G401.6 (cell line): ENCODE results near the gene SCN10A.

Experiments
- FAIRE-seq: peaks from 2 replicates; lab custom pipeline; 2012; peaks lifted over from hg19 to GRCh38; lab: Jason Lieb, UNC

Gene SCN10A

DNA sequence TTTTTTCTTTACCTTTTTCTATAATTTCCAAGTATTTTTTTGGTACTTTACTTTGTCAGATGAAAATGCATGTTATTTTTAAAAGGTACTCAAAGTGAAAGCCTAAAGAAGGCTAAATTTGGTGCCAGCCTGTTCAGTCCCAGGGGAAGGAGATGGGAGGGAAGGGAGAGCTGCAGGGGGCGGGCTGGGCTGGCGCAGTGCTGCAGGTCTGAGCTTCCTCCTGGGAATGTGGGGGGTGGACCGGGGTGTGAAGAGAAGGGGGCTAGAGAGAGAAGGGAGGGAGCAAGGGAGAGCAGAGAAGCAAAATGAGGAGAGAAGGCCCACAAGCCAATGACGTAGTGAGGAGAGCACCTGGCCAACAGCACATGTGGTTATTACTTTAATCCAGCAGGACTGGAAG, 95.6 kb downstream of the SCN10A start:
- no peak for FAIRE-seq

DNA sequence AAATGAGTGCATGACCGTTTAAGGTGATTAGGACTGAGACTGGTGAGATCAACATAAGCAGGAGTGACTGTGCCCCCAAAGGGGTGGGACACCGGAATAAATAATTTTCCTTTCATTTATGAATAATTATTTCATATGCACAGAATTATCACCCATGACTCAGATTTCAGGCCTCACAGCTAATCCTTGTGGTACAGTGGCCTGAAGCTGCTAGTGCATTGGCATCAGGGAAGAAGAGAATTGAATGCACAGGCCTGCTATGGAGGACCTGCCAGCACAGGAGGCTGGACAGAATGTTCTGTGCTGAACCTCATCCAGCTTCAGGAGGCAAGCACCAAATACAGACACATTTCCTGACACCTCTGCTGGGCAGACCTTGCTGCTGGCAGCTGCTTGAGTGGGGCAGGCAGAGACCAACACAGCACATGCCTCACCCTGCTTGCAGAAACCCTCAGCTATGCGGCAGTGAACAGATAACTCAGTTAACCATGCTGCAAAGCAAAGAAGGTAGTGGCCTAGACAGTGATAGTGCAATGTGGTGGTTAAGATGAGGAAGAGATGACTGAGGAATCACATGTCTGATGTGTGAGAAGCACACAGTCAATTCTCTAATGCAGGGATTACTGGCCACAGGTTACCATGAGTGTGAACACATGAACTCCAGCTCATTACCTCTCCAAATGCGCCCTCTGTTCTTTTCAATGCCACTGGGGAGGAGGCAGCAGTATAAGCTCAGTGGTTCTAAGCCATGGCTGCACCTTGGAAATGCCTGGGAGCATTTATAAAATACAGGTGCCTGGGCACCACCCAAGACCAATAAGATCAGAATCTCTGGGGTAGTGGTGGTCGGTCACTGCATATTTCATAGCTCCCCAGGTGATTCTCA, 98.4 kb downstream of the SCN10A start:
- FAIRE-seq: no peak

DNA sequence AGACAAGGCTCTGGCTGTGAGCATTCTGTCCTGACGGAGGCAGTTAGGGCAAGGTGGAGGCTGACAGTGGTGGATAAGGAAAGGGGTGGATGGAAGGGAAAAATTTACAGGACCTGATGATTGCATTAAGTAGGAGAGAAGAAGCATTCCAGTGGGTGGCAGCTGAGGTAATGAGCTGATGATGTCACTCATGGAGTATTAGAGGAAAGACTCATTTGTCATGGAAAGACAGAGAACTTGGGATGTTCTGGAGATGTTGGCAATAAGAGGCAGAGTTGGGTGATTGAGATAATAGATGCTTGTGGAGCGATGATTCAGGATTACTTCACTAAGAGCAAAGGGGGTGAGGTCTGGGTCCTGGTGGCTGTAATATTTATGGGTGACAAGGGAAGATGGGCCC, 102.9 kb downstream of the SCN10A start:
- FAIRE-seq: no peak

DNA sequence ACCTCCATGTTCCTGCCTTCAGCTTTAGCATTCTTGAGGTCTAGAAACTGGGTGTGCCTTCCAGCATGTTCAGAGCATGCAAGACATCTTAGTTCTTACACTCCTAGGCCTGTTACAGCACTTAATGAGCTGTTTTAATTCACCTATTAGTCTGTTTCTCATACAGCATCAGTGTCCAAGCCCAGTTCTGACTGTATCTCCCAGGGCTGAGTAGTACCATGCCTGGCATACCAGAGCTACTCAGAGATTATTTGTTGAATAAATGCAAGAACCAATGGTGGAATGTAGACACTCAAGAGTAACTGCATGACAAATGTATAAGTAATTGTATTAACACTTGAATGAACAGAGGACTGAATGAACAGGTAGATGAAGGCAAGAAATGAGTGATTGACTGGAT, 104.7 kb downstream of the SCN10A start:
- no peak for FAIRE-seq

DNA sequence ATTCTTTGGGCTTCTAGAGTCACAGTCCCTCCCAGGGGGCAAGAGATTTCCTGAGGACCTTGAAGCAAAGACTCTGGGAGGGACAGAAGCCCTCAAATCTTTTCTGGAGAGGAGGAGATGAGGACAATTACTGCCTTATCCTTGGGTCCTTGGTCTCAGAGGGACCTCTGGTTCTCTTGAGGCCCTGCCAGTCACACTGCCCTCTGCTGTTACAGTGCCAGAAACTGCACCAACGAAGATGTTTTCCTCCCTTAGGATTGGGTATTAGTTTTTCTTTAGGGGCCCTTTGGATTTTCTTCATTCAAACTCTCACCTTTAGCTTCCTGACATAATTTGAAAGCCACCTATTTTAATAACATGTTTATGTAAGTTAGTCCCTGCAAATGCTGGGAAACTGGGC, 108.3 kb downstream of the SCN10A start:
- no peak for FAIRE-seq

DNA sequence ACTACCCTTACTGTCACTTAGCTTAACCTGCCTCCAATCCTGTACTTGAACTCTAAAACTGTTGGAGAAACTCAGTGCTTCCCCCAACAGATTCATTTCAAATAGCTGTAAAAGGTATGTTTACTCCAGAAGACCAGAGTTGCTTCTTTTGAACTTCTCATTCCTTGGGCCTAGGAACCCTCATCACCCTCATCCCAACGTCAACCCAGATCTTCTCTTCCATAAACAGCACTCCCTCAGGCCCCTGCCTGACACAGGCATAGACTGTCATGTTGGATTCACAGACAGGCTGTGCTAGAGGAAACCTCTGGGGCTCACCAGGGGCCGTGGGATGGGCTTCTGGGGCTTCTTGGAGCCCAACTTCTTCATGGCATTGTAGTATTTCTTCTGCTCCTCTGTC, 109.1 kb downstream of the SCN10A start:
- no peak for FAIRE-seq

DNA sequence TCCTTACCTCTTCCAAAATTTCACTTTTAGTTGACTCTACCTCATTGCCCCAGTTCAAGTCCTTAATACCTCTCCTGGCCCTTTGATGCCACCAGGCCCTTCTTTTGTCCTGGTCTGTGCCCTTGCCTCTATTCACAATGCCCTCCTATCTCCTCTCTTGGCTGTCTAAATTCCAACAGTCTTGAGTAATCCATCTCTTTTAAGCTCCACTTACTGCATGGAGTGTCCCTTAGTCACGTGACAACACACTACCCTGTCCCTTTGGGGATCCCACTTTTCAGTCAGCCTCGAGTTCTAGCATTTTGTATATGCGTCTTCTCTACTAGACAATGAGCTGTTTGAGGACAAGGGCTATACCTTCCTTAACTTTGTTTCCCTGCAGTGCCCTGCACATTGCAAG, 113.8 kb downstream of the SCN10A start:
- FAIRE-seq: no peak

DNA sequence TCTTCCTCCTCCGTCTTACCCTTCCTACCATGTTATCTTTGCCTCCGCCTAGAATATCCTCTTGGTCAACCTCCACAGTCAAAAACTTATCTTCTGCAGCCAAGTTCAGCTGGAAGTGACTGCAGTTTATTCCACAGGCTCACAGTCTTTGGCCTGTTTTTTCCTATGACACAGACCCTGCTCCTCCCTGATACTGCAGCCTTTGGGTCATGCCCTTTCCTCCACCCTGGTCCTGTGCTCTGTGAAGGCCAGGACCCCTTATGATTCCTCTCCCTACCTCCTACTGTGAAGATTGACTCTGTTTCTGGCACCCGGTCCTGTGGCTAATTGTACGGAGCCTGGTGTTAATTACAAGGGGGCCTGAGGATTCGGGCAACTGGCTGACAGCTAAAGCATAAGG, 117.3 kb downstream of the SCN10A start:
- FAIRE-seq: no peak

DNA sequence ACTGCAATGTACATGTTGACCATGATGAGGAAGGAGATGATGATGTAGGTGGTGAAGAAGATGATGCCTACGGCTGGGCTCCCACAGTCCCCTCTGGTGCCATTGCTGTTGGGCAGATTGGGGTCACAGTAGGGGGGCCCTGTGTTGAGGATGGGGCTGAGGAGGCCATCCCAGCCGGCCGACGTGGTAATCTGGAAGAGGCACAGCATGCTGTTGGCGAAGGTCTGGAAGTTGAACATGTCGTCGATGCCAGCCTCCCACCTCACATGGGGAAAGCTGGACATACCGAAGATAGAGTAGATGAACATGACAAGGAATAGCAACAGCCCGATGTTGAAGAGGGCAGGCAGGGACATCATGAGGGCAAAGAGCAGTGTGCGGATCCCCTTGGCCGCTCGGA, 118.0 kb downstream of the SCN10A start:
- no peak for FAIRE-seq

DNA sequence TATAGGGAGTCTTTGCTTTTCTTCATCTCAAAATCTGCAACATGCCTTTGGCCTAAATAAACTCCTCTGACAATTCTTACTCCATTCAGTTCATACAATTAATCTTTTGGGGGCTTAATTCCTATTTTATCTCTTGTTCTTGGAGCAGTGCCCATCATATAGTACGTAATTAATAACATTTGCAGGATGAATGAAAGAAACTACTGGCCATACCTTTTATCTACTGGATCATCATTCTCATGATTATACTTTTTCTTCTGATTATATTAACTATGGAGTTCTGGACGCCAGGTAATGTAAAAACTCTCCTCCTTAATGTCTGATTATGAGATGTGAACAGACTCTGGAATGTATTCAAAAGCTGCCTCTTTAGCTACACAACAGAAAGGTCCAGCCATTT, 120.0 kb downstream of the SCN10A start:
- no peak for FAIRE-seq

DNA sequence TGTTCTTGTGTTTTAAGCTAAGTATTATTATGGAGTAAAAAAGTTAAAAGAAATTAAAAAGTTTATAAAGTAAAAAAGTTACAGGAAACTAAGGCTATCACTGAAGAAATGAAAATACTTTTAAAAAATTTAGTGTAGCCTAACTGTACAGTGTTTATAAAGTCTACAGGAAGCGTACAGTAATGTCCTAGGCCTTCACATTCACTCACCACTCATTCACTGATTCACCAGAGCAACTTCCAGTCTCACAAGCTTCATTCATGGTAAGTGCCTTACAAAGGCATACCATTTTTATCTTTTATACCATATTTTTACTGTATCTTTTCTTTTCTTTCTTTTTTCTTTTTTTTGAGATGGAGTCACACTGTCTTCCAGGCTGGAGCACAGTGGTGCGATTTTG, 125.8 kb downstream of the SCN10A start:
- FAIRE-seq: no peak

DNA sequence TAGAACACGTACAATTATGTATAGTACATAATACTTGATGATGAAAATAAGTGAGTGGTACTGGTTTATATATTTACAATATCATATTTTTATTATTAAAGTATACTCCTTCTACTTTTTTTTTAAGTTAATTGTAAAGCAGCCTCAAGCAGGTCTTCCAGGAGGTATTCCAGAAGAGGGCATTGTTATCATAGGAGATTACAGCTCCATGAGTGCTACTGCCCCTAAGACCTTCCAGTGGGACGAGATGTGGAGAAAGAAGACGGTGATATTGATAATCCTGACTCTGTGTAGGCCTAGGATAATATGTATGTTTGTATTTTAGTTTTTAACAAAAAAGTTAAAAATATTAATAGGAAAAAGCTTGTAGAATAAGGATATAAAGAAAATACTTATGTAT, 126.2 kb downstream of the SCN10A start:
- no peak for FAIRE-seq

DNA sequence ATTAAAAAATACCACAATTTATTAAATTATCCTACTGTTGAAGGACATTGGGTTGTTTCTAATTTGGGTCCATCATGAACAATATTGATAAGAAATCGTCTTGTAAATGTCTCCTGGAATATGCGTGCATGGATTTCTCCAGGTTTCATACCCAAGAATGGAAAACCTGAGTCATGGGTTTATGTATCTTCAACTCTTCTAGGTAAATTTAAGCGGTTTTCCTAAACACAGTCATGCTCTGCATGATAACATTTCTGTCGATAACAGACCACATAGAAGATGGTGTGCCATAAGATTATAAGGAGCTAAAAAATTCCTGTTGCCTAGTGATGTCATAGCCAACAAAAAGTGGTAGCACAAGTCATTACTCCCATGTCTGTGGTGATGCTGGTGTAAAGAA, 126.7 kb downstream of the SCN10A start:
- no peak for FAIRE-seq

DNA sequence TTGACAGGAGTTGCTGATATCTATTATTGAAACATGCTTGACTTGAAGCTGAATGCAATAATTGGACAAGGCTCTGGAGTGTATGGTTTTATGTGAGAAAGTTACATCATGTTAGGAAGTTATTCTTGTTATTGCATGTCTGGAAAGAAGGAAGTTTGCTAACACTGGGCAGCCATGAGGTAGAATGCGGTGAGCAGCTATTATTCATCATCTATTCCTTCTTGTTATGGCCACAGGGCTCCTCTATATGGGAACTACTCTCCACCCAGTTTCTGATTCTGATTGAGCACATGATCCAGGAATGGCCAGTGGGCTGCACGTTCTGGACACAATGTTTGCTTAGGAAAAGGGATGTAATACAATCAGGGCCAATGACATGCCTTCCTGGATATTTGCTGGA, 128.7 kb downstream of the SCN10A start:
- no peak for FAIRE-seq

DNA sequence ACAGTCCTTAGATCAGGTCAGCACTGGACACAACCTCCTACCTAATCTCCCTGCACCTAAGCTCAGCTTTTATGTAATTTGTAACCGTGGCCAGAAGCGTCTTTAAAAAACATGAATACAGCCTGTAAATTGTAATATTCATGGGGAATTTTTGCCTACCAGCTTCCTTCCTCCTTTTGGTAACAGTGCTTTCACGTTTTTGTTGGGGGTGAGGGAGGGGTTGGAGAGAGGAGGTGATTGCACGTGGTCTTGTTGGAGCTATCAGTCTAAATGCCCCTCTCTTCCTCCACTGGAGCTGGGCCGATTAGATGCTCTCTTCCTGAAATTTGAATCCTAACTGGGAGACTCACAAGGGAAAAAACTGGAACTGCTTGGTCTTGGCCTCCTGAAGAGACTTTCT, 131.5 kb downstream of the SCN10A start:
- FAIRE-seq: no peak

DNA sequence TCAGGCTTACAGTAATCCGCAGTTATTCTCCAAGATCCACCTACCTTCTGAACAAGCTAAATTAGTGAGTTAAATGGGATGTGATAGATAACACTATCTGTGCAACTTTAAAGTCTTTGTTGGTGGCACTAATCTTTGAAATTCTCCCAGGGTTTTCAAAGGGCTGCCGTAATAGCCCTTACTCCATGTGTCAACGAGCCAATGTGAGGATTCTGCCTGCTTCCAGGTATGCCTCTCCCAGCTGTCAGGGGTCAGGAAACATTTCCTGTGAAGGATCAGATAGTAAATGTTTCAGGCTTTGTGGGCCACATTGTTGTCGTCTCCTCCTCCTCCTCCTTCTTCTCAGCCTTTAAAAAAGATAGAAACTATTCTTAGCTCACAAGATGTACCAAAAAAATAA, 146.3 kb downstream of the SCN10A start:
- FAIRE-seq: no peak

DNA sequence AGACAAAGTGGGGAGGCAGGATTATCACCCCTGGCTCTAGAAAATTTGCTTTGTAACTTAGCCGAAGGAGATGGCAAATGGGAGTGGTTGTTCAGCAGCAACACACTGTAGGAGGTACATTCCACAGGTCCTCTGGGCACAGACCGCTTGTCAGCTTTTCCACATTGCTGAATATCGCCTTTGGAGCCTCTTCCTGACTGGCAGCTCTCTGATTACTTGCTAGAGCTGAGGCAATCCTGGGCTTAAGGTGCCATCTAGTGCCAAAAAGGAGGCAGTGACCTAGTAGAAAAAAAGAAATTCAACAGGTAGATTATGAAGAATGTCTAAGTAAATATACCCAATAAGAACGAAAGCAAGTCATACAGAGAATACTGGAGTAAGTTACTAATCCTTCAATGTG, 153.5 kb downstream of the SCN10A start:
- no peak for FAIRE-seq

DNA sequence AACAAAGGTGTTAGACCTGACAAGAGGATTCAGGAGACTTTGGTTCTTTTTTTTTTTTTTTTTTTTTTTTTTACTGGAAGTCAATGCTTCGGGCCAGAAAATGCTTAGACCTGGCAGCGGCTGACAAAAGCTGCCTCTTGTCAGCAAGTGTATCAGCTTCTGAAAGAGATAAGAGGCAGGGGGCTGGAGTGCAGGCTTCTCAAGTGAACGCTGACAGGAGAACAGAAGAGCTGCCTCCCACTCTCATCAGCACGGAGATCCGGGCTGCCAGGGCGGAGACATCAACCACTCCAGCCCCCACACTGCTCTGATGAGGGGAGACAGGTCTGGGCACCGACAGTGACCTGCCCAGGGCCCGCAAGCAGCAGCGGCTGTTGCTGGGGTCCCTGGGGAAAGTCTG, 157.2 kb downstream of the SCN10A start:
- FAIRE-seq: no peak

DNA sequence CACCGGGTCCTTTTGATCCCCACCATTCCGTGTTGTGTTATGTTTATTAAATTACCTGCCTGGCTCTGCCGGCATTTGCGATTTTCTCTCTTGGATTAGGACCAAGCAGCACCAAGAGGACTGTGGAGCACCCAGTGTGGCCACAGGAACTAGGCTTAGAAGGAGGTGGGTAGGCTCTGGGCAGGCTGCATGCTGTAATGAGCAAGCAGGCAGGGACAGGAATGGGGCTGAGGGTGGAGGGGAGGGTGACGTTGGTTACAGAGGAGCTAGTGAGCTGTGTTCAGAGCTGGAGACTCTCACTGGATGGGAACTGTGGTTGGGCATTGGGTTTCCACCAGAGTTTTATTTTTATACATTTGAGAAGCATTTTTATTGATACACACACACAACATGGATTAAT, 158.6 kb downstream of the SCN10A start:
- FAIRE-seq: no peak

DNA sequence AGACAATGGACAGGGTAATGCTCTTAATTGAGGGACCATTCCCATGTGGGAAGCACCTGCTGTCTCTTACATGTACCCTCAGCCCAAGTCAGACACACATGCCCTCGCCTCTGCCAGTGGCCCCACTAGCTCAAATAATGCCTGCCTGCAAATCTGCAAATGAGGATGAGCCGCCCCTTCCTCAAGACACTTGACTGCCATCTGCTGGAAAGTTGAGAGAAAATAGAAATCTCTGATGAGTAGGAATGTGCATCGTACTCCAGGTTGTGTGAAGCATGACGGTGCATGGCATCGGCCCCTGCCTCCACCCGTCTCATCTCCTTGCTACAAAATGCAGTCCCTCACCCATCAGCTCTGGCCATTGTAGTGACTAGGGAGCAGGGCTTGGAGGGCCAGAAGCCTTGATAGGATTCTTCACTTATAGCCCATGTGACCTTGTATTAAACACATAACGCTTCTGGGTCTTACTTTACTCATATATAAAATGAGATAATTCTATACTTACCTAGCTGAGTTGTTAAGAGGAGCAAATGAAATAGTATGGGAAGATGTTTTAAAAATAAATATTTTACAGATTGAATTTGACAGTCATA, 160.2 kb downstream of the SCN10A start:
- no peak for FAIRE-seq

DNA sequence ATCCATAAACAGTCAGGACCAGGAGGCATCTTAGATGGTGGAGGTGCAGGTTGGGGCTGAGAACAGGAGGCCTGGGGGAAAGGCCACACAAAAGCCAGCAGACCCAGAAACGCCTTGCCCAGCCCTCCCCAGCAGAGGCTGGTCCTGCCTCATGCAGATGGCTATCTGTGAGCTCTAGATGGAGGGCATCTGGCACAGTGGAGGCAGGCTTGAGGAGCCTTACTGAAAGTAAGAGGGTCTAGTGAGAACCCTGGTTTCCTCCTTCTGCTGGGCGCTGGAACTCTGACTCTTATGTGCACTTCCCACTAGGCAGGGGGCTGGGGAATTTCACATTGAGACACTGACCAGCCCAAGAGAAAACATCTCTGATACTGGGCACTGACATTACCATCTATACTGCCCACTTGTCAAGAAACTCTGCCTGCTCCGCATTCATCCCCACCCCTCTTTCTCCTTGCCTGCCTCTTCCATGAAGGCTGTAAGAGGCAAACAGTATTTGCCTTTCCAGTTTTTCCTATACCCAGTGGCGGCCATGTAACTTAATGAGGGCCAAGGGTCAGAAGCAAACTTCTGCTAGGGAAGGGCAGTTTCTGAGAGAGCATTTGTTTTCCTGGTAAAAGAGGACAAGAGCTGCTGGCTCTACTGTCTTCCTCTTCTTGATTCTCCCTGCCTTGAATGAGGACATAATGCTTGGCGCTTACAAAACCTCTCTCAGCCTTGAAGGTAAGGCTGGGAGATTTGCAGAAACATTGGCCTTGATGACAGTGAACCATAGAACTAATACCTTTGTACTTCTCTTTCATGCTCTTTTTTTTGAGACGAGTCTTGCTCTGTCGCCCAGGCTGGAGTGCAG, 162.1 kb downstream of the SCN10A start:
- no peak for FAIRE-seq

DNA sequence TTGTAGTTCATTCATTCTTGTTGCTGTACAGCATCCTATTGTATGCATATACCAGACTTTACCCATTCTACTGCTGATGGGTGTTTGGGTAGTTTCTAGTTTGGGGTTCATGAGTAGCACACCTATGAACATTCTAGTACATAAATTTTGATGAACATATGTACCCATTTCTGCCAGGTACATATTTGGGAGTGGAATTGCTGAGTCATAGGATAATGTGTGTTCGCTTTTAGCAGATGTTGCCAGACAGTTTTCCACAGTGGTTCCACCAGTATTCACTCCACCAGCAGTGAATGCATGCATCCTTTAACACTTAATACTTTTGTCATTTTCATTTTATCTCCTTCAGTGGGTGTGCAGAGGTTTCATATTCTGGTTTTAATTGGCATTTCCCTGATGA, 163.1 kb downstream of the SCN10A start:
- FAIRE-seq: no peak

DNA sequence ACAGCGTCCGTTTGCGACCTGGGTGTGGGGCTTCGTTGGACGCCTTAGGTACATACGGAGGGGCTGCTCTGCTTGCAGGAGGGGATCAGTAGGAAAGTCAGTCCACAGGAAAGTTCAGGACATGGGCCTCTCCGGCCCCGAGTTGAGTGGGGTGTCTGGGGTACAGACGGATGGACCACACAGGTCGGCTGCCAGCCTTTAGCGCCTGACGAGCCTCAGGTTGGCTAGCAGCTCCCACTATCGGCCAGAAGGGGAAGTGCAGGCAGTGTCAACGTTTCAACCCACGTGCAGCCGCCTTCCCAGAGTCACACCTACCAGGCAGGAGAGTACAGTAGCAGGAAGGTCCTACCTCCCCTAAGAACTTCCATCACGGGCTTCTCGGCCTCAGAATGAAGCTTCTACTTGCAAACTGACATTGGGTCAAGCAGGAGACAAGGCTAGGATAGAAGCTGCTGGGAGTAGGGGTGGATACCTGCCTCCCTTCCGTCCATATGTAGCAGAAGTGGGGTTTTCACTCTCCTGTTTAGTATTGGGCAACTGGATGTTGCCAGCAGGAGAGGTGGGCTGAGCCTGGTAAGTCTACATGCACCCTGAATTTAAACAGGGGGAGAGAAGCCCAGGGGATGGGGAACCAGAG, 164.7 kb downstream of the SCN10A start:
- no peak for FAIRE-seq
